ENCODE data around the gene EZR. TPM values are rescaled to one million over a fixed set of nuclear protein-coding genes. Genes with fewer than 3 reads are reported as not detected.
A peak's percentile ranks its signal among the peaks of the same experiment; 100 is the strongest.

EZR gene
- total and polyA plus RNA-seq, 10 of the 15 experiments (the other 5 are each of a cell fraction or from before 2014, with no cell fraction given), result 79.1 to 282 (median 161) TPM

- in situ Hi-C loops (cut with MboI) (loop anchor here (5.0 kb wide), 1 partner anchor 170 kb away; no protein-coding TSS in a partner anchor), intact Hi-C loops (cut with micrococcal nuclease; ENCODE audit: unreplicated experiment) (no loop called here)
- ATAC-seq, result no peak
- DNase-seq (ENCODE audit: low read depth, low spot score), result no peak
- peaks cover 64% of the 10 kb centered on the region for H3K4me1 ChIP-seq (ENCODE audit: control insufficient read depth, insufficient read depth, low read length)
- FAIRE-seq, result no peak
- no peak overlapping the region for H3K27ac ChIP-seq (ENCODE audit: control insufficient read depth, insufficient read depth)
- POLR2A ChIA-PET, result interaction anchor here (0.6 to 4.5 kb wide), 7 partner anchors 11 to 147 kb away, joined by 3 to 21 read pairs (median 4); no protein-coding TSS in a partner anchor
- SMC1A ChIA-PET (ENCODE audit: uncharacterized antibody, unreplicated experiment), result interaction anchor here (0.6 to 7.5 kb wide), 11 partner anchors 10 to 997 kb away, joined by 3 to 73 read pairs (median 3); no protein-coding TSS in a partner anchor
- peaks cover 96% of the 10 kb centered on the region for H3K79me2 ChIP-seq (ENCODE audit: control insufficient read depth, insufficient read depth, low read length)
- H3K36me3 ChIP-seq (ENCODE audit: control insufficient read depth in 2 of 2, insufficient read depth in 2 of 2, low read length in 1 of 2), result peaks cover 1 to 15% of the 10 kb centered on the region in 2 experiments; a peak in 3 of 4 replicates
- CTCF ChIA-PET, result interaction anchor here (0.7 to 11.4 kb wide), 7 partner anchors 9 to 176 kb away, joined by 3 to 127 read pairs (median 5); no protein-coding TSS in a partner anchor
- TF ChIP-seq EZH2 (IDR thresholded peaks at IDR 0.05; ENCODE audit: borderline replicate concordance, control insufficient read depth, low read depth, low read length) (no peak), IRF3 (IDR thresholded peaks at IDR 0.05) (no peak), NFIC (IDR thresholded peaks at IDR 0.05; ENCODE audit: low read depth, low read length) (peak; percentile 21; the same call in 1 of the 2 replicates), IKZF2 (IDR thresholded peaks at IDR 0.05) (peak in 1 of 2 experiments; percentile 37; a peak in 1 of 4 replicates), MEF2B (IDR thresholded peaks at IDR 0.05; ENCODE audit: partially characterized antibody, poor library complexity, severe bottlenecking) (peak; percentile 87), ZZZ3 (IDR thresholded peaks at IDR 0.05; ENCODE audit: control insufficient read depth, insufficient read length, low read depth) (no peak), MTA2 (IDR thresholded peaks at IDR 0.05; ENCODE audit: low read depth) (peak; percentile 89), MEF2A (IDR thresholded peaks at IDR 0.05; ENCODE audit: insufficient read depth, low read depth, low read length) (0 out of 2 replicates have a peak, but pooled peaks have one; percentile 57), RELB (IDR thresholded peaks at IDR 0.05; ENCODE audit: low read depth) (peak; percentile 57; the same call in 1 of the 2 replicates), CUX1 (IDR thresholded peaks at IDR 0.05; ENCODE audit: insufficient replicate concordance, low read depth, low read length) (no peak), ZNF217 (IDR thresholded peaks at IDR 0.05) (peak; percentile 78; the same call in 1 of the 2 replicates)
- no TSS peak for BruUV-seq (replicated peaks)
- RAD21 ChIA-PET (ENCODE audit: unreplicated experiment), result interaction anchor here (0.6 to 8.6 kb wide), 9 partner anchors 8 to 175 kb away, joined by 3 to 65 read pairs (median 5); no protein-coding TSS in a partner anchor
- H3K9ac ChIP-seq (ENCODE audit: control insufficient read depth, insufficient read depth, low read length), result no peak overlapping the region
- H3K4me2 ChIP-seq (ENCODE audit: control insufficient read depth, insufficient read depth), result no peak overlapping the region
- H3K27me3 ChIP-seq (replicated peaks in 1 of 2; ENCODE audit: control insufficient read depth in 2 of 2, insufficient read depth in 2 of 2, low read length in 1 of 2), result no peaks in the 10 kb centered on the region
- peaks cover 13% of the 10 kb centered on the region for H4K20me1 ChIP-seq (ENCODE audit: control insufficient read depth, insufficient read depth)
- no peak overlapping the region for H3K4me3 ChIP-seq
- WGBS (ENCODE audit: insufficient coverage, insufficient replicate concordance, low lambda C conversion rate, missing lambda C conversion rate), result 94% methylated on average over 3 of the region's 3 CpGs
- no peaks in the 10 kb centered on the region; the same call in 2 of the 3 replicates for H3K9me3 ChIP-seq (replicated peaks; ENCODE audit: control insufficient read depth, insufficient read depth, low read length)
- no peak overlapping the region for H2AFZ ChIP-seq (ENCODE audit: control insufficient read depth, low read depth, low read length)
Measured at GRCh38 chr6:158797331-158798310, 21.5 kb downstream of the EZR start.
